H1 (cell line): Measurements from ENCODE around the gene COX10. TPM values are rescaled to one million over a fixed set of nuclear protein-coding genes. Genes with fewer than 3 reads are reported as not detected.

Source experiments
- CTCF ChIA-PET: fragments of 300-600 bp; sonication (Branson Sonifier 250); formaldehyde crosslinking; loops from one replicate; lab custom pipeline; 2021; ENCODE audit not compliant: partially characterized antibody; lab: Charles Lee
- POLR2A ChIA-PET: fragments of 300-600 bp; sonication (Branson Sonifier 250); formaldehyde crosslinking; loops from one replicate; lab custom pipeline; 2021; ENCODE audit warnings: inconsistent platforms; ENCODE audit not compliant: partially characterized antibody; lab: Charles Lee
- DNase-seq, 2 experiments: peaks; one replicate each; pipeline versions ENCODE4 v3.0.0 to v3.0.0-alpha.2; 2010 to 2022; ENCODE audit warnings: low spot score in 2 of 2, low read depth in 1 of 2, mixed read lengths in 1 of 2
- FAIRE-seq: peaks from 2 replicates; lab custom pipeline; 2011; peaks lifted over from hg19 to GRCh38; lab: Jason Lieb, UNC
- H2AFZ ChIP-seq: 2 replicates; pipeline ENCODE4 v1.8.1; 2012; ENCODE audit warnings: low read length, inconsistent platforms
- H2AK5ac ChIP-seq: 2 replicates; pipeline ENCODE4 v1.6.1; 2013; ENCODE audit warnings: low read depth, low read length
- H2BK120ac ChIP-seq: replicated peaks from 2 replicates; pipeline ENCODE3; 2013; ENCODE audit warnings: low read depth, low read length, inconsistent platforms
- H2BK12ac ChIP-seq: 2 replicates; pipeline ENCODE4 v1.6.1; 2013; ENCODE audit warnings: low read depth, low read length
- H2BK15ac ChIP-seq: 2 replicates; pipeline ENCODE4 v1.6.1; 2013; ENCODE audit warnings: low read length
- H2BK20ac ChIP-seq: 2 replicates; pipeline ENCODE4 v1.6.1; 2013; ENCODE audit warnings: low read length
- H2BK5ac ChIP-seq: 2 replicates; pipeline ENCODE4 v1.6.1; 2013; ENCODE audit warnings: low read depth, low read length
- H3K14ac ChIP-seq: 2 replicates; pipeline ENCODE4 v1.6.1; 2013; ENCODE audit warnings: inconsistent platforms; ENCODE audit not compliant: insufficient read length
- H3K18ac ChIP-seq: 2 replicates; pipeline ENCODE4 v1.6.1; 2013; ENCODE audit warnings: low read length; ENCODE audit errors: extremely low read depth
- H3K23ac ChIP-seq: 2 replicates; pipeline ENCODE4 v1.6.1; 2013; ENCODE audit warnings: inconsistent platforms; ENCODE audit not compliant: insufficient read length
- H3K23me2 ChIP-seq: 2 replicates; pipeline ENCODE4 v1.6.1; 2013; ENCODE audit warnings: low read depth, low read length
- H3K27ac ChIP-seq: 2 replicates; pipeline ENCODE4 v1.6.1; 2011; ENCODE audit warnings: low read depth, low read length, inconsistent platforms
- H3K27me3 ChIP-seq, 4 experiments: replicated peaks in 1 of 4; 1 replicate in 1 of 4; 2 replicates in 3 of 4; pipeline versions ENCODE4 v1.6.1 to v1.8.1; 2011 to 2013; ENCODE audit warnings: low read length in 3 of 4, mild to moderate bottlenecking in 3 of 4, inconsistent platforms in 2 of 4, mixed read lengths in 2 of 4, moderate library complexity in 1 of 4; ENCODE audit not compliant: control insufficient read depth in 3 of 4, insufficient read depth in 3 of 4; ENCODE audit errors: extremely low read depth in 1 of 4
- H3K36me3 ChIP-seq, 4 experiments: 2 replicates each; pipeline versions ENCODE4 v1.6.1 to v1.8.1; 2011 to 2013; ENCODE audit warnings: mild to moderate bottlenecking in 4 of 4, low read length in 3 of 4, moderate library complexity in 2 of 4, control low read depth in 1 of 4, inconsistent platforms in 1 of 4; ENCODE audit not compliant: insufficient read depth in 4 of 4, control insufficient read depth in 2 of 4
- H3K4ac ChIP-seq: replicated peaks from 2 replicates; pipeline ENCODE3; 2013; ENCODE audit warnings: low read length, low read depth, mixed read lengths, inconsistent platforms; ENCODE audit not compliant: insufficient read length
- H3K4me1 ChIP-seq, 4 experiments: replicated peaks in 1 of 4; 1 replicate in 1 of 4; 2 replicates in 3 of 4; pipeline versions ENCODE4 v1.6.1 to v1.8.1; 2011 to 2013; ENCODE audit warnings: low read length in 3 of 4, inconsistent platforms in 2 of 4, mixed read lengths in 1 of 4; ENCODE audit not compliant: insufficient read depth in 4 of 4, control insufficient read depth in 3 of 4
- H3K4me2 ChIP-seq, 2 experiments: 2 replicates each; pipeline versions ENCODE4 v1.6.1 to v1.8.1; 2011 to 2013; ENCODE audit warnings: low read depth in 2 of 2, low read length in 2 of 2, control low read depth in 1 of 2, inconsistent platforms in 1 of 2, mild to moderate bottlenecking in 1 of 2; ENCODE audit not compliant: insufficient read depth in 1 of 2
- H3K4me3 ChIP-seq, 4 experiments: fragments of 200-600, 300-600 bp in 1 of 4; sonication (generic), shearing (Covaris generic), sonication (Bioruptor Twin) in 1 of 4; 2 replicates each; pipeline versions ENCODE4 v1.5.1 to v1.8.1; 2011 to 2016; ENCODE audit warnings: low read length in 4 of 4, low read depth in 3 of 4, control low read depth in 2 of 4, inconsistent platforms in 2 of 4, mild to moderate bottlenecking in 2 of 4, mixed read lengths in 1 of 4, moderate library complexity in 1 of 4; ENCODE audit not compliant: insufficient read depth in 2 of 4; ENCODE audit errors: extremely low read depth in 1 of 4
- H3K56ac ChIP-seq: replicated peaks from 2 replicates; pipeline ENCODE3; 2013; ENCODE audit warnings: low read depth, mild to moderate bottlenecking, mixed read lengths, low read length, inconsistent platforms; ENCODE audit not compliant: insufficient read length
- H3K79me1 ChIP-seq: 2 replicates; pipeline ENCODE4 v1.6.1; 2013; ENCODE audit warnings: low read depth, low read length, control low read depth
- H3K79me2 ChIP-seq, 2 experiments: 2 replicates each; pipeline versions ENCODE4 v1.6.1 to v1.8.1; 2012 to 2013; ENCODE audit warnings: low read length in 2 of 2, mild to moderate bottlenecking in 2 of 2, inconsistent platforms in 1 of 2; ENCODE audit not compliant: insufficient read depth in 2 of 2, control insufficient read depth in 1 of 2
- H3K9ac ChIP-seq, 4 experiments: replicated peaks in 1 of 4; 1 replicate in 1 of 4; 2 replicates in 3 of 4; pipeline versions ENCODE4 v1.6.1 to v1.8.1; 2011 to 2013; ENCODE audit warnings: low read depth in 3 of 4, low read length in 3 of 4, control low read depth in 2 of 4, mild to moderate bottlenecking in 2 of 4, moderate library complexity in 2 of 4, inconsistent platforms in 1 of 4; ENCODE audit errors: extremely low read depth in 1 of 4
- H3K9me3 ChIP-seq, 2 experiments: 2 replicates each; pipeline versions ENCODE4 v1.6.1 to v1.8.1; 2012 to 2013; ENCODE audit warnings: mild to moderate bottlenecking in 2 of 2, moderate library complexity in 2 of 2, control low read depth in 1 of 2, inconsistent platforms in 1 of 2, low read depth in 1 of 2, low read length in 1 of 2, mixed read lengths in 1 of 2; ENCODE audit not compliant: insufficient read depth in 2 of 2
- H4K20me1 ChIP-seq, 2 experiments: replicated peaks in 1 of 2; 2 replicates each; pipeline versions ENCODE3 to v1.8.1; 2011 to 2013; ENCODE audit warnings: inconsistent platforms in 2 of 2, low read length in 2 of 2, mild to moderate bottlenecking in 1 of 2; ENCODE audit not compliant: insufficient read depth in 2 of 2, control insufficient read depth in 1 of 2
- H4K5ac ChIP-seq: 2 replicates; pipeline ENCODE4 v1.6.1; 2013; ENCODE audit warnings: low read length, low read depth, mixed read lengths, inconsistent platforms; ENCODE audit not compliant: insufficient read length
- H4K8ac ChIP-seq: 2 replicates; pipeline ENCODE4 v1.8.0; 2013; ENCODE audit warnings: mild to moderate bottlenecking, moderate library complexity, low read length, inconsistent platforms; ENCODE audit not compliant: insufficient read depth; ENCODE audit errors: extremely low read depth
- H4K91ac ChIP-seq: replicated peaks from 2 replicates; pipeline ENCODE3; 2013; ENCODE audit warnings: low read length, mixed read lengths, inconsistent platforms; ENCODE audit not compliant: insufficient read length
- JUN ChIP-seq: IDR thresholded peaks from 2 replicates; pipeline ENCODE4 v1.6.1; 2011; ENCODE audit warnings: low read depth, mild to moderate bottlenecking, improper control_type of control experiment, low read length
- KDM1A ChIP-seq: fragments of 200-600, 300-600 bp; sonication (generic); IDR thresholded peaks from 2 replicates; pipeline ENCODE4 v1.7.1; 2016; ENCODE audit warnings: mild to moderate bottlenecking, low read length, borderline replicate concordance
- WGBS, 2 experiments: shearing (Covaris generic) in 1 of 2; methylation state at CpG; one replicate each; pipeline versions ENCODE4 v1.1.6 to v1.1.7; 2013 to 2015; ENCODE audit warnings: low lambda C conversion rate in 2 of 2, mixed read lengths in 2 of 2, inconsistent platforms in 1 of 2, low coverage in 1 of 2, missing lambda C conversion rate in 1 of 2; ENCODE audit not compliant: insufficient replicate concordance in 2 of 2, insufficient coverage in 1 of 2, insufficient read length in 1 of 2; ENCODE audit errors: extremely low coverage in 1 of 2, missing lambda C conversion rate in 1 of 2; 5-methylcytosine and 5-hydroxymethylcytosine counted together
- polyA plus RNA-seq, 7 experiments: library from polyadenylated mRNA; depleted of rRNA in 3 of 7; stranded (reverse) in 5 of 7; unstranded in 2 of 7; fragments of >200 nt in 5 of 7; fragments of 200-250 nt in 2 of 7; gene quantifications; 1 replicate in 5 of 7; 2 replicates in 1 of 7; 4 replicates in 1 of 7; pipeline versions ENCODE4 v1.2.1 to v1.2.3, GENCODE V29; 2011 to 2013; ENCODE audit warnings: missing spikeins in 2 of 7, mixed read lengths in 2 of 7
- total RNA-seq: library from RNA; stranded (reverse); fragmentation: NEBNext Ultra II Directional; extraction: Animal tissue kit (Norgen Biotek cat#: 25700); gene quantifications from 2 replicates; pipeline ENCODE4 v1.2.1, GENCODE V29; 2021

Gene COX10
- total and polyA plus RNA-seq, 2 of the 8 experiments (the other 6 are each of a cell fraction or from before 2014, with no cell fraction given), result 18.0 to 23.0 TPM

- Histone ChIP-seq H2BK5ac (0 out of 2 replicates have a peak overlapping the region, but pooled peaks have one; percentile 80), H4K8ac (peak overlapping the region; percentile 39; the same call in 1 of the 2 replicates), H2AK5ac (no peak overlapping the region), H3K79me2 (peaks cover 11 to 54% of the 10 kb centered on the region in 2 experiments), H2BK120ac (no peak overlapping the region), H3K79me1 (peaks cover 4% of the 10 kb centered on the region), H3K9ac (peak overlapping the region in 3 of 4 experiments; percentile 20 to 40 (median 29); a peak in 3 of 7 replicates), H3K23ac (no peak overlapping the region), H3K4me3 (peak overlapping the region; percentile 91 to 100 (median 98)), H3K4ac (no peak overlapping the region), H3K36me3 (peaks cover 0 to 12% (median 1%) of the 10 kb centered on the region in 4 experiments; a peak in 2 of 8 replicates), H2BK12ac (no peak overlapping the region), H2AFZ (no peak overlapping the region), H3K4me2 (peak overlapping the region; percentile 83 to 89), H3K18ac (no peak overlapping the region), H3K56ac (no peak overlapping the region), H2BK15ac (no peak overlapping the region), H3K27ac (no peak overlapping the region), H3K9me3 (peaks cover 4 to 7% of the 10 kb centered on the region in 2 experiments; a peak in 2 of 4 replicates), H3K27me3 (no peaks in the 10 kb centered on the region), H3K4me1 (no peaks in the 10 kb centered on the region; a peak in 1 of 7 replicates), H2BK20ac (no peak overlapping the region), H4K91ac (no peak overlapping the region), H4K20me1 (peaks cover 2% of the 10 kb centered on the region in 2 experiments), H3K14ac (no peak overlapping the region), H3K23me2 (no peaks in the 10 kb centered on the region; the same call in 1 of the 2 replicates), H4K5ac (no peak overlapping the region)
- no peak for FAIRE-seq
- TF ChIP-seq JUN, result no peak
- peak; percentile 83 for TF ChIP-seq KDM1A
- 45% methylated on average over 25 of the region's 25 CpGs; no CpG with 5 or more reads in 1 of the 2 experiments for WGBS, 2 experiments
- CTCF ChIA-PET, result interaction anchor here (1.4 kb wide), 1 partner anchor 470 kb away, joined by 3 read pairs; no protein-coding TSS in a partner anchor
- POLR2A ChIA-PET, result interaction anchor here (1.5 to 1.6 kb wide), 2 partner anchors 9 to 43 kb away, joined by 3 to 7 read pairs; no protein-coding TSS in a partner anchor
- no peak for DNase-seq
Observed at GRCh38 chr17:14068542-14069250, 608 bp upstream of the COX10 start.
